HFFc6 (cell line): ENCODE results near the gene HP. TPM values are rescaled to one million over a fixed set of nuclear protein-coding genes. Genes with fewer than 3 reads are reported as not detected.

ENCODE experiments used
- DNase-seq: peaks from one replicate; pipeline ENCODE4 v3.0.0-alpha.2; 2018
- H3K27ac Mint-ChIP-seq: 2 replicates; pipeline ENCODE4 v1.8.0; 2020; ENCODE audit warnings: mild to moderate bottlenecking, mixed read lengths
- H3K27me3 Mint-ChIP-seq: 2 replicates; pipeline ENCODE4 v1.8.0; 2021; ENCODE audit warnings: mild to moderate bottlenecking, moderate library complexity, mixed read lengths; ENCODE audit not compliant: insufficient read depth
- H3K36me3 Mint-ChIP-seq: 2 replicates; pipeline ENCODE4 v1.8.0; 2021; ENCODE audit warnings: low read depth, mixed read lengths
- H3K4me1 Mint-ChIP-seq: 2 replicates; pipeline ENCODE4 v1.8.0; 2020; ENCODE audit warnings: low read depth, mixed read lengths
- H3K4me3 Mint-ChIP-seq: 2 replicates; pipeline ENCODE4 v1.8.0; 2020; ENCODE audit warnings: mild to moderate bottlenecking, moderate library complexity, mixed read lengths
- H3K9me3 Mint-ChIP-seq: 2 replicates; pipeline ENCODE4 v1.8.0; 2020; ENCODE audit warnings: mild to moderate bottlenecking, mixed read lengths
- total RNA-seq, 6 experiments: library from RNA; stranded (reverse); fragmentation: NEBNext Ultra II Directional; extraction: Animal tissue kit (Norgen Biotek cat#: 25700); gene quantifications; 2 replicates in 1 of 6; 3 replicates in 5 of 6; pipeline ENCODE4 v1.2.3, GENCODE V29; 2021
- TF ChIP-seq, protein P1 (sequence below): fragments of 200-600 bp; sonication (generic); IDR thresholded peaks from 2 replicates; pipeline ENCODE4 v1.5.0; 2021; ENCODE audit warnings: antibody characterized with exemption, mild to moderate bottlenecking

HP gene
- total RNA-seq, 6 experiments from 2014 or later: not detected

- peaks cover 8% of the 10 kb centered on the region for H3K36me3 Mint-ChIP-seq
- no peak overlapping the region for H3K27ac Mint-ChIP-seq
- no peaks in the 10 kb centered on the region for H3K9me3 Mint-ChIP-seq
- DNase-seq: no peak
- TF ChIP-seq, protein P1, sequence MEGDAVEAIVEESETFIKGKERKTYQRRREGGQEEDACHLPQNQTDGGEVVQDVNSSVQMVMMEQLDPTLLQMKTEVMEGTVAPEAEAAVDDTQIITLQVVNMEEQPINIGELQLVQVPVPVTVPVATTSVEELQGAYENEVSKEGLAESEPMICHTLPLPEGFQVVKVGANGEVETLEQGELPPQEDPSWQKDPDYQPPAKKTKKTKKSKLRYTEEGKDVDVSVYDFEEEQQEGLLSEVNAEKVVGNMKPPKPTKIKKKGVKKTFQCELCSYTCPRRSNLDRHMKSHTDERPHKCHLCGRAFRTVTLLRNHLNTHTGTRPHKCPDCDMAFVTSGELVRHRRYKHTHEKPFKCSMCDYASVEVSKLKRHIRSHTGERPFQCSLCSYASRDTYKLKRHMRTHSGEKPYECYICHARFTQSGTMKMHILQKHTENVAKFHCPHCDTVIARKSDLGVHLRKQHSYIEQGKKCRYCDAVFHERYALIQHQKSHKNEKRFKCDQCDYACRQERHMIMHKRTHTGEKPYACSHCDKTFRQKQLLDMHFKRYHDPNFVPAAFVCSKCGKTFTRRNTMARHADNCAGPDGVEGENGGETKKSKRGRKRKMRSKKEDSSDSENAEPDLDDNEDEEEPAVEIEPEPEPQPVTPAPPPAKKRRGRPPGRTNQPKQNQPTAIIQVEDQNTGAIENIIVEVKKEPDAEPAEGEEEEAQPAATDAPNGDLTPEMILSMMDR: no peak
- H3K4me1 Mint-ChIP-seq: peaks cover 8% of the 10 kb centered on the region
- H3K27me3 Mint-ChIP-seq: no peaks in the 10 kb centered on the region; the same call in 1 of the 2 replicates
- H3K4me3 Mint-ChIP-seq: no peak overlapping the region
Observed at GRCh38 chr16:72022127-72022526, 32.2 kb upstream of the HP start.

DNA sequence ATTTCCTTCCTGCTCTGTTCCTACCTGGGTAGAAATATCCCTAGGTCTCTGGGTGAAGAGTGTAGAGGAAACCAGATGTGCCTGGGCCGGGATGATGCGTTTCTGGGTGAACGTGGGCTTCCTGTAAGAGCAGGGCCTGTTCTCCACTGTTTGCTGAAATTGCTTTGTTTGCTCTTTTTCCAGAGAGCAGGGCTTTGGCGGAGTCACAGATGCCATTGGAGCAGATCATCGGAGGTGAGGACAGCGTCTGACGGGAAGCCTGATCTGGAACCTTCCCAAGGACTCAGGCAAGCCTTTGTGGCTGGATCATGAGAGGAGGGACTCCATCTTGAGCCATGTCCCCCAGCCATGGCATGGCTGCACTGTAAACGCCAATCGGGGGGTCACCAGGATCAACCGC, 30.3 kb upstream of the HP start:
- no peaks in the 10 kb centered on the region; the same call in 1 of the 2 replicates for H3K27me3 Mint-ChIP-seq
- H3K9me3 Mint-ChIP-seq: no peaks in the 10 kb centered on the region
- TF ChIP-seq, protein P1: no peak
- no peak overlapping the region for H3K4me3 Mint-ChIP-seq
- peaks cover 8% of the 10 kb centered on the region for H3K4me1 Mint-ChIP-seq
- H3K36me3 Mint-ChIP-seq: peaks cover 8% of the 10 kb centered on the region
- no peak for DNase-seq
- no peak overlapping the region; the same call in 1 of the 2 replicates for H3K27ac Mint-ChIP-seq

DNA sequence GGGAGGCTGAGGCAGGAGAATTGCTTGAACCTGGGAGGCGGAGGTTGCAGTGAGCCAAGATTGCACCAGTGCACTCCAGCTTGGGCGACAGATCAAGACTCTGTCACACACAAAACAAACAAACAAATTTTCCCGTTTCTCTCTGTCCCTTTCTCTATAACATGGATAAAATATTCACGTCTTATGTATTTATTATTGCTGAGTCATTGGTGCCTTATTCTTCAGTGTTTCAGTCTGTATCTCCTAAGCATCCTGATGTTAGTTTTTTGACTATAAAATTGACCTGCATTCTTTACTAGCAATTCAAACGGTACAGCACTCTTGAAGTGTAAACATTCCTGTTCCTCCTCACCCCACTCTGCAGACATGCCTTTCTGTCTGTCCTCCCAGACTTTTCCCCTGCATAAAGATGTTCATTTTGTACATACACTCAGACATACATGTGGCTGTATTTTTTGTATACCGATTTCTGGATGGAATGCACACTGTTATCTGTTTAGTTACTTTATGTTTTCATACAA, 29.4 kb upstream of the HP start:
- H3K36me3 Mint-ChIP-seq: peaks cover 8% of the 10 kb centered on the region
- H3K4me1 Mint-ChIP-seq: peaks cover 8% of the 10 kb centered on the region
- peak overlapping the region; percentile 32 for H3K27ac Mint-ChIP-seq
- TF ChIP-seq, protein P1: no peak
- peaks cover 2% of the 10 kb centered on the region for H3K27me3 Mint-ChIP-seq
- no peak for DNase-seq
- no peak overlapping the region for H3K4me3 Mint-ChIP-seq
- no peaks in the 10 kb centered on the region for H3K9me3 Mint-ChIP-seq

- TF ChIP-seq, protein P1: no peak
- H3K27me3 Mint-ChIP-seq: peaks cover 2% of the 10 kb centered on the region
- DNase-seq: no peak
- H3K4me1 Mint-ChIP-seq: peaks cover 8% of the 10 kb centered on the region
- no peak overlapping the region for H3K4me3 Mint-ChIP-seq
- H3K36me3 Mint-ChIP-seq: peaks cover 8% of the 10 kb centered on the region
- no peaks in the 10 kb centered on the region for H3K9me3 Mint-ChIP-seq
- no peak overlapping the region; the same call in 1 of the 2 replicates for H3K27ac Mint-ChIP-seq
Observed at GRCh38 chr16:72025404-72026114, 28.7 kb upstream of the HP start.

- Mint-ChIP-seq H3K4me1 (peaks cover 8% of the 10 kb centered on the region), H3K27ac (no peak overlapping the region), H3K27me3 (peaks cover 2% of the 10 kb centered on the region), H3K36me3 (peaks cover 8% of the 10 kb centered on the region), H3K4me3 (no peak overlapping the region), H3K9me3 (no peaks in the 10 kb centered on the region)
- no peak for DNase-seq
- TF ChIP-seq, protein P1: no peak
Observed at GRCh38 chr16:72027669-72028378, 26.5 kb upstream of the HP start.
